OCI-LY3 (cell line): ENCODE results near the gene EMSY.

ENCODE experiments used
- H2AFZ ChIP-seq: fragments of 200-600, 300-600 bp; shearing (Covaris generic); 2 replicates; pipeline ENCODE4 v1.6.0; 2014; ENCODE audit warnings: antibody characterized with exemption, low read depth, low read length
- H3K27ac ChIP-seq: fragments of 200-600, 300-600 bp; sonication (generic); 2 replicates; pipeline ENCODE4 v1.5.1; 2014; ENCODE audit warnings: mild to moderate bottlenecking, low read length, moderate library complexity, mixed read lengths
- H3K27me3 ChIP-seq: fragments of 200-600, 300-600 bp; sonication (generic); 2 replicates; pipeline ENCODE4 v1.6.1; 2014; ENCODE audit warnings: low read depth, low read length, mixed read lengths
- H3K36me3 ChIP-seq: fragments of 200-600, 300-600 bp; sonication (generic); replicated peaks from 2 replicates; pipeline ENCODE3; 2014; ENCODE audit warnings: low read depth, low read length, mixed read lengths
- H3K4me1 ChIP-seq: fragments of 300-600, 200-600 bp; sonication (generic); 2 replicates; pipeline ENCODE4 v1.6.1; 2014; ENCODE audit warnings: low read length, mixed read lengths
- H3K4me2 ChIP-seq: fragments of 200-600, 300-600 bp; sonication (generic); 2 replicates; pipeline ENCODE4 v1.6.1; 2014; ENCODE audit warnings: low read length, mixed read lengths
- H3K4me3 ChIP-seq: fragments of 300-600, 200-600 bp; sonication (generic); 2 replicates; pipeline ENCODE4 v1.5.1; 2014; ENCODE audit warnings: antibody characterized with exemption, mild to moderate bottlenecking, low read length, moderate library complexity
- H3K79me2 ChIP-seq: fragments of 300-600, 200-600 bp; shearing (Covaris generic); 2 replicates; pipeline ENCODE4 v1.6.1; 2014; ENCODE audit warnings: mild to moderate bottlenecking, low read length, mixed read lengths
- H3K9ac ChIP-seq: fragments of 300-600, 200-600 bp; shearing (Covaris generic); 2 replicates; pipeline ENCODE4 v1.6.0; 2014; ENCODE audit warnings: mild to moderate bottlenecking, low read length, moderate library complexity
- H3K9me3 ChIP-seq: fragments of 200-600, 300-600 bp; shearing (Covaris generic); 2 replicates; pipeline ENCODE4 v1.6.1; 2014; ENCODE audit warnings: low read length, mixed read lengths; ENCODE audit not compliant: insufficient read depth
- H4K20me1 ChIP-seq: fragments of 200-600, 300-600 bp; sonication (generic); 2 replicates; pipeline ENCODE4 v1.6.1; 2016; ENCODE audit warnings: low read length, mixed read lengths; ENCODE audit not compliant: insufficient read depth
- CTCF ChIP-seq: fragments of 200-600, 300-600 bp; sonication (generic); IDR thresholded peaks from 2 replicates; pipeline ENCODE4 v1.5.1; 2014; ENCODE audit warnings: antibody characterized with exemption, low read length, low read depth
- EZH2phosphoT487 ChIP-seq: fragments of 200-600 bp; shearing (Covaris generic); IDR thresholded peaks from 2 replicates; pipeline ENCODE4 v1.6.1; 2018; ENCODE audit warnings: antibody characterized with exemption, mixed run types, low read depth

Gene EMSY

GRCh38 chr11:76512851-76513653 is 68.2 kb downstream of the EMSY start:
- no peaks in the 10 kb centered on the region for H3K79me2 ChIP-seq
- TF ChIP-seq EZH2phosphoT487, result no peak
- peak; percentile 60 for TF ChIP-seq CTCF
- H4K20me1 ChIP-seq, result 0 out of 2 replicates have a peak, but pooled peaks cover 3% of the 10 kb centered on the region
- H3K4me2 ChIP-seq, result no peak overlapping the region
- H3K9ac ChIP-seq, result no peak overlapping the region
- H3K9me3 ChIP-seq, result no peaks in the 10 kb centered on the region
- H3K27ac ChIP-seq, result no peak overlapping the region
- no peak overlapping the region for H2AFZ ChIP-seq
- no peaks in the 10 kb centered on the region for H3K27me3 ChIP-seq
- H3K4me1 ChIP-seq, result no peaks in the 10 kb centered on the region; the same call in 1 of the 2 replicates
- H3K36me3 ChIP-seq, result peaks cover 2% of the 10 kb centered on the region
- H3K4me3 ChIP-seq, result no peak overlapping the region

- H3K9ac ChIP-seq, result no peak overlapping the region
- H3K4me3 ChIP-seq, result no peak overlapping the region
- H3K4me2 ChIP-seq, result no peak overlapping the region
- peaks cover 2% of the 10 kb centered on the region for H3K36me3 ChIP-seq
- no peak for TF ChIP-seq EZH2phosphoT487
- no peak for TF ChIP-seq CTCF
- no peak overlapping the region for H3K27ac ChIP-seq
- no peaks in the 10 kb centered on the region for H3K27me3 ChIP-seq
- no peaks in the 10 kb centered on the region for H3K9me3 ChIP-seq
- no peak overlapping the region for H2AFZ ChIP-seq
- no peaks in the 10 kb centered on the region for H3K79me2 ChIP-seq
- H4K20me1 ChIP-seq, result 0 out of 2 replicates have a peak, but pooled peaks cover 3% of the 10 kb centered on the region
- no peaks in the 10 kb centered on the region; the same call in 1 of the 2 replicates for H3K4me1 ChIP-seq
Measured at GRCh38 chr11:76513654-76514034, 68.8 kb downstream of the EMSY start.

- H3K36me3 ChIP-seq, result peaks cover 6% of the 10 kb centered on the region
- no peaks in the 10 kb centered on the region; the same call in 1 of the 2 replicates for H3K4me1 ChIP-seq
- H3K79me2 ChIP-seq, result no peaks in the 10 kb centered on the region
- 0 out of 2 replicates have a peak, but pooled peaks cover 3% of the 10 kb centered on the region for H4K20me1 ChIP-seq
- no peak overlapping the region for H3K27ac ChIP-seq
- TF ChIP-seq CTCF, result no peak
- TF ChIP-seq EZH2phosphoT487, result no peak
- no peaks in the 10 kb centered on the region for H3K27me3 ChIP-seq
- no peak overlapping the region for H2AFZ ChIP-seq
- no peak overlapping the region for H3K4me3 ChIP-seq
- no peaks in the 10 kb centered on the region for H3K9me3 ChIP-seq
- H3K9ac ChIP-seq, result no peak overlapping the region
- no peak overlapping the region for H3K4me2 ChIP-seq
Measured at GRCh38 chr11:76515494-76515893, 70.7 kb downstream of the EMSY start.

DNA sequence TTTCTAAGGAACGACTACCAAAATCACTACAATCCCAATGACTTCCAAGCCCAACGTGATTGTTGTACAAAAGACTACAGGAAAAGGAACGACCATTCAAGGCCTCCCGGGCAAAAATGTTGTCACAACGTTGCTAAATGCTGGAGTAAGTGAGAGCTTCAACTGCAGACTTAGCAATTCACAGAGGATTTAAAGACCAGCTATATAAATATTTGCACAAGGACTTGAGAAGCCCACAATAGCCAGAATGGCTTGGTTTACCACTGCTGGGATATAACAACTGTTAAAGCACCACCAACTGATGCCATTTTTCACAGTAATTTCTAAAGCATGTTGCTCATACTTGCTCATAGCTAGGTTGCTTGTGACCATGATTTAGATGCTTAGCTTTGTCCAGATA is 78.3 kb downstream of the EMSY start:
- Histone ChIP-seq H3K4me1 (no peaks in the 10 kb centered on the region), H3K36me3 (peaks cover 12% of the 10 kb centered on the region), H3K27ac (no peak overlapping the region), H3K4me3 (no peak overlapping the region), H4K20me1 (no peaks in the 10 kb centered on the region), H3K27me3 (no peaks in the 10 kb centered on the region), H3K79me2 (no peaks in the 10 kb centered on the region), H3K4me2 (no peak overlapping the region), H3K9ac (no peak overlapping the region), H3K9me3 (no peaks in the 10 kb centered on the region), H2AFZ (no peak overlapping the region)
- TF ChIP-seq EZH2phosphoT487 (no peak), CTCF (no peak)
